SK-N-SH (cell line): Measurements from ENCODE around the gene SLC7A6.

Experiments used
- CTCF ChIP-seq: fragments of 200-600 bp; sonication (generic); IDR thresholded peaks from 2 replicates; pipeline ENCODE4 v1.6.1; 2017; ENCODE audit warnings: antibody characterized with exemption, mild to moderate bottlenecking, moderate library complexity
- EZH2phosphoT487 ChIP-seq: fragments of 200-600 bp; sonication (generic); IDR thresholded peaks from 2 replicates; pipeline ENCODE4 v1.6.1; 2017; ENCODE audit warnings: low read depth, mixed run types, mild to moderate bottlenecking, antibody characterized with exemption, moderate library complexity, borderline replicate concordance
- MAX ChIP-seq: IDR thresholded peaks from 2 replicates; pipeline ENCODE4 v1.4.0; 2012; ENCODE audit warnings: low read depth
- NRF1 ChIP-seq: IDR thresholded peaks from 2 replicates; pipeline ENCODE4 v1.6.1; 2012; ENCODE audit warnings: low read depth, mild to moderate bottlenecking, low read length
- POLR2AphosphoS5 ChIP-seq: IDR thresholded peaks from 2 replicates; pipeline ENCODE4 v1.6.1; 2012; ENCODE audit warnings: low read depth, low read length
- RAD21 ChIP-seq: IDR thresholded peaks from 2 replicates; pipeline ENCODE4 v1.6.1; 2012; ENCODE audit warnings: mild to moderate bottlenecking, low read length
- REST ChIP-seq: IDR thresholded peaks from 2 replicates; pipeline ENCODE4 v1.6.1; 2012; ENCODE audit warnings: mild to moderate bottlenecking, low read depth, low read length, moderate library complexity
- RXRA ChIP-seq: IDR thresholded peaks from 2 replicates; pipeline ENCODE4 v1.4.0; 2012; ENCODE audit warnings: low read depth, mild to moderate bottlenecking, borderline replicate concordance
- SIN3A ChIP-seq: IDR thresholded peaks from 2 replicates; pipeline ENCODE4 v1.6.1; 2012; ENCODE audit warnings: low read depth, mild to moderate bottlenecking, low read length, moderate library complexity, borderline replicate concordance
- SMC3 ChIP-seq: IDR thresholded peaks from 2 replicates; pipeline ENCODE4 v1.6.1; 2012; ENCODE audit warnings: low read depth, low read length, improper control_type of control experiment

- no peak for TF ChIP-seq RAD21
- no peak for TF ChIP-seq REST
- no peak for TF ChIP-seq SIN3A
- no peak for TF ChIP-seq CTCF
- no peak for TF ChIP-seq EZH2phosphoT487
- TF ChIP-seq POLR2AphosphoS5: no peak
- TF ChIP-seq NRF1: no peak
- TF ChIP-seq RXRA: no peak
- no peak for TF ChIP-seq SMC3
- TF ChIP-seq MAX: no peak
These were observed 9.6 kb downstream of the SLC7A6 start for GRCh38 chr16:68273896-68274295.
